CD4-positive, alpha-beta T cell (primary cell): ENCODE results near the gene RAMP2. TPM values are rescaled to one million over a fixed set of nuclear protein-coding genes. Genes with fewer than 3 reads are reported as not detected.

ENCODE experiments used
- ATAC-seq: fragments of 200-7000 bp; cut with Tn5 transposase; one replicate; pipeline ENCODE4 v1.10.0; 2022; ENCODE audit warnings: mild to moderate bottlenecking; ENCODE audit not compliant: poor library complexity
- CTCF ChIA-PET: fragments of 350-600 bp; sonication (Branson Sonifier 250); formaldehyde crosslinking; loops from one replicate; lab custom pipeline; 2021; ENCODE audit warnings: antibody characterized with exemption, inconsistent platforms; lab: Charles Lee
- POLR2A ChIA-PET: fragments of 350-600 bp; sonication (Branson Sonifier 250); formaldehyde crosslinking; loops from one replicate; lab custom pipeline; 2021; ENCODE audit warnings: antibody characterized with exemption, inconsistent platforms; lab: Charles Lee
- DNase-seq, 14 experiments: peaks; one replicate each; pipeline ENCODE4 v3.0.0-alpha.2; 2013 to 2020; ENCODE audit warnings: mixed read lengths in 2 of 14
- H3K27ac ChIP-seq, 2 donors: one replicate each; pipeline versions ENCODE4 v1.5.1 to v1.7.0; 2013; ENCODE audit warnings: low read length in 2 of 2, low read depth in 1 of 2, mild to moderate bottlenecking in 1 of 2
- H3K27me3 ChIP-seq, 2 experiments: 1 replicate in 1 of 2; 2 replicates in 1 of 2; pipeline versions ENCODE4 v1.6.1 to v1.7.0; 2013; ENCODE audit warnings: low read length in 2 of 2, control low read depth in 1 of 2, mild to moderate bottlenecking in 1 of 2, moderate library complexity in 1 of 2; ENCODE audit not compliant: insufficient read depth in 2 of 2, control insufficient read depth in 1 of 2
- H3K36me3 ChIP-seq: one replicate; pipeline ENCODE4 v1.6.1; 2013; ENCODE audit warnings: low read length, control low read depth; ENCODE audit not compliant: insufficient read depth
- H3K4me1 ChIP-seq: one replicate; pipeline ENCODE4 v1.6.1; 2013; ENCODE audit warnings: low read length, control low read depth; ENCODE audit not compliant: insufficient read depth
- H3K4me3 ChIP-seq: one replicate; pipeline ENCODE4 v1.5.1; 2013; ENCODE audit warnings: mild to moderate bottlenecking, low read length, moderate library complexity
- H3K9me3 ChIP-seq, 2 experiments: 1 replicate in 1 of 2; 2 replicates in 1 of 2; pipeline versions ENCODE4 v1.6.1 to v1.7.0; 2013; ENCODE audit warnings: low read length in 2 of 2, mild to moderate bottlenecking in 2 of 2, control low read depth in 1 of 2, moderate library complexity in 1 of 2; ENCODE audit not compliant: control insufficient read depth in 1 of 2, insufficient read depth in 1 of 2
- H3K27ac Mint-ChIP-seq: one replicate; pipeline ENCODE4 v1.8.0; 2020; ENCODE audit warnings: mixed read lengths
- H3K27me3 Mint-ChIP-seq: one replicate; pipeline ENCODE4 v1.8.0; 2021; ENCODE audit warnings: mixed read lengths
- H3K36me3 Mint-ChIP-seq: one replicate; pipeline ENCODE4 v1.8.0; 2021; ENCODE audit warnings: low read depth, mixed read lengths
- H3K4me1 Mint-ChIP-seq: one replicate; pipeline ENCODE4 v1.8.0; 2021; ENCODE audit warnings: low read depth, mixed read lengths
- H3K4me3 Mint-ChIP-seq: one replicate; pipeline ENCODE4 v1.8.0; 2020; ENCODE audit warnings: mild to moderate bottlenecking, mixed read lengths
- H3K9me3 Mint-ChIP-seq: one replicate; pipeline ENCODE4 v1.8.0; 2020; ENCODE audit warnings: mixed read lengths
- intact Hi-C, 2 experiments: fragments of 100-400 bp; cut with DNase I in 1 of 2; cut with micrococcal nuclease in 1 of 2; formaldehyde crosslinking; loops; one replicate each; pipeline versions ENCODE4 v1.15.1 to v1.9.0; 2023 to 2025; cut with DNase I, micrococcal nuclease
- total RNA-seq, 174 experiments: library from RNA in 2 of 174; stranded (reverse) in 2 of 174; gene quantifications; one replicate each; pipeline ENCODE4 v1.2.3 and lab custom pipeline; 2021 to 2026
- TF ChIP-seq, protein P1 (sequence below): fragments of 200-600 bp; IDR thresholded peaks from one replicate; pipeline ENCODE4 v1.8.0; 2022; ENCODE audit warnings: antibody characterized with exemption, mild to moderate bottlenecking

Gene RAMP2
- total RNA-seq, 2 experiments from 2014 or later, result not detected

DNA sequence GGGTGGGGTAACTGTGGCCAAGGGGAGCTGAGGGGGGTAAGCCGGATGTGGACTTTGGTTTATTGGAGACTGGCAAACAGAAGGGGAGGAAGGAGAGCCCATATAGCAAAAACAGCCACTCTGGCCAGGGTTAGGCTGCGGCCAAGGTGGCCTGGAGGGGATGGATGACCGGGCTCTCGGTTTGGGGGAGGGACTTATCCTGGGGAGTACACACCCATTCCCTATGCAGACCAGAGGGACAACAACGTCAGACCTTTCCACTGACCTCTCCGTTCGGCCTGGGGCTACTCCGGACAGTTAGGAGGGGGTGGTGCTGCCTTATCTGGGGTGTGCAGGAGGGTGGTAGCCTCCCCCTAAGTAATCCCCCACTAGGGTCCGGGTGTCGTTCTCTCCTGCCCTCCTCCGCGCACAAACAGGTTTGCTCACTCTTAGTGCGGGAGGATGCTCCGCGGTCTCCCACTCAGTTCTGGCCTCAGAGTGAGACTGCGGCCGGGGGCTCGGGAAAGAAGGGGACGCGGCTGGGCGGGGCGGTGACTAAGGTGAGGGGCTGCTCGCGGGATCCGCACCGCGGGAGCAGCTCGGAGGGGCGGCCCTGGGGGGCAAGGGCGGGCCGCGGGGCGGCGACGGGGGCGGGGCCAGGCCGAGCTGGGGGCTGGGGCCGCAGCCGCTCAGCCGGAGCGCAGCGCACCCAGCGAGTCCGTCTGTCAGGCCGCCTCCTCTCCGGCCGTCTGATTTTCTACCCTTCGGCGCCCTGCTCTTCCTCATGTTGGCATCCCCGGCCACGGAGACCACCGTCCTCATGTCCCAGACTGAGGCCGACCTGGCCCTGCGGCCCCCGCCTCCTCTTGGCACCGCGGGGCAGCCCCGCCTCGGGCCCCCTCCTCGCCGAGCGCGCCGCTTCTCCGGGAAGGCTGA is 19.2 kb downstream of the RAMP2 start, which contains the start of gene WNK4:
TSS of gene WNK4 (plus strand) at position 675 of the 915 bp plus-strand sequence. CDS start at position 764, 89 bp downstream.
- H3K27ac Mint-ChIP-seq, result no peak within 1 kb of the TSS
- ATAC-seq (no peak), DNase-seq (no peak)
- peaks cover 47% of the 10 kb centered on the region for H3K27me3 Mint-ChIP-seq
- H3K4me1 Mint-ChIP-seq, result peaks cover 36% of the 10 kb centered on the region
- H3K9me3 ChIP-seq, result peaks cover 0 to 25% of the 10 kb centered on the region in 2 experiments
- H3K36me3 ChIP-seq, result peaks cover 44% of the 10 kb centered on the region
- intact Hi-C loops, result no loop called here
- TF ChIP-seq, protein P1, sequence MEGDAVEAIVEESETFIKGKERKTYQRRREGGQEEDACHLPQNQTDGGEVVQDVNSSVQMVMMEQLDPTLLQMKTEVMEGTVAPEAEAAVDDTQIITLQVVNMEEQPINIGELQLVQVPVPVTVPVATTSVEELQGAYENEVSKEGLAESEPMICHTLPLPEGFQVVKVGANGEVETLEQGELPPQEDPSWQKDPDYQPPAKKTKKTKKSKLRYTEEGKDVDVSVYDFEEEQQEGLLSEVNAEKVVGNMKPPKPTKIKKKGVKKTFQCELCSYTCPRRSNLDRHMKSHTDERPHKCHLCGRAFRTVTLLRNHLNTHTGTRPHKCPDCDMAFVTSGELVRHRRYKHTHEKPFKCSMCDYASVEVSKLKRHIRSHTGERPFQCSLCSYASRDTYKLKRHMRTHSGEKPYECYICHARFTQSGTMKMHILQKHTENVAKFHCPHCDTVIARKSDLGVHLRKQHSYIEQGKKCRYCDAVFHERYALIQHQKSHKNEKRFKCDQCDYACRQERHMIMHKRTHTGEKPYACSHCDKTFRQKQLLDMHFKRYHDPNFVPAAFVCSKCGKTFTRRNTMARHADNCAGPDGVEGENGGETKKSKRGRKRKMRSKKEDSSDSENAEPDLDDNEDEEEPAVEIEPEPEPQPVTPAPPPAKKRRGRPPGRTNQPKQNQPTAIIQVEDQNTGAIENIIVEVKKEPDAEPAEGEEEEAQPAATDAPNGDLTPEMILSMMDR, result no peak
- H3K27me3 ChIP-seq, result peaks cover 47 to 51% of the 10 kb centered on the region in 2 experiments
- peaks cover 48% of the 10 kb centered on the region for H3K36me3 Mint-ChIP-seq
- peaks cover 28% of the 10 kb centered on the region for H3K4me1 ChIP-seq
- H3K27ac ChIP-seq, result no peak within 1 kb of the TSS
- no peak within 1 kb of the TSS for H3K4me3 Mint-ChIP-seq
- ChIA-PET CTCF (no interaction called here), POLR2A (interaction anchor here (1.2 to 2.0 kb wide), 2 partner anchors 18 to 19 kb away, joined by 4 to 5 read pairs; partner anchors contain the start of genes COA3 and RAMP2)
- H3K4me3 ChIP-seq, result no peak within 1 kb of the TSS
- no peaks in the 10 kb centered on the region for H3K9me3 Mint-ChIP-seq

DNA sequence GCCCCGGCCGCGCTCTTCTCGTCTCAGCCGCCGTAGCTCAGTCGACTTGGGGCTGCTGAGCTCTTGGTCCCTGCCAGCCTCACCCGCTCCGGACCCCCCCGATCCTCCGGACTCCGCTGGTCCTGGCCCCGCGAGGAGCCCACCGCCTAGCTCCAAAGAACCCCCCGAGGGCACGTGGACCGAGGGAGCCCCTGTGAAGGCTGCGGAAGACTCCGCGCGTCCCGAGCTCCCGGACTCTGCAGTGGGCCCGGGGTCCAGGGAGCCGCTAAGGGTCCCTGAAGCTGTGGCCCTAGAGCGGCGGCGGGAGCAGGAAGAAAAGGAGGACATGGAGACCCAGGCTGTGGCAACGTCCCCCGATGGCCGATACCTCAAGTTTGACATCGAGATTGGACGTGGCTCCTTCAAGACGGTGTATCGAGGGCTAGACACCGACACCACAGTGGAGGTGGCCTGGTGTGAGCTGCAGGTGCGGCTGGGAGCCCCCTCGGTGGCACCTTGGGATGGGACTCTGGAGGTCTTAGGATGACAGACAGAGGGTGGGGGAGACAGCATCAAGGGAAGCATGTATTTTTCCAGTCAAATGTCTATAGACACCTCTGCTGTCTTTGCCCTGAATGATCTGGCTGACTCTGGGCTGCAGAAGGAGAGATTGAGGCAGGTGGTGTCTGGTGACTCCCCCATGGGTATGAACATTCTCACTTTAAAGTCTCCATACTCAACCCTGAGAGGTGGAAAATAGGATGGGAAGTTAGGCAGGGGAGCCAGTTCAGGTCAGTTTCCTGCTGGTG is 20.0 kb downstream of the RAMP2 start:
- ChIA-PET POLR2A (interaction anchor here (1.2 to 2.0 kb wide), 2 partner anchors 17 to 20 kb away, joined by 4 to 5 read pairs; partner anchors contain the start of genes COA3 and RAMP2), CTCF (no interaction called here)
- Histone ChIP-seq H3K27me3 (peaks cover 56 to 60% of the 10 kb centered on the region in 2 experiments), H3K4me1 (peaks cover 30% of the 10 kb centered on the region), H3K27ac (no peak overlapping the region), H3K9me3 (peaks cover 0 to 27% of the 10 kb centered on the region in 2 experiments), H3K36me3 (peaks cover 35% of the 10 kb centered on the region), H3K4me3 (no peak overlapping the region)
- Mint-ChIP-seq H3K4me1 (peaks cover 36% of the 10 kb centered on the region), H3K4me3 (no peak overlapping the region), H3K27me3 (peaks cover 54% of the 10 kb centered on the region), H3K9me3 (no peaks in the 10 kb centered on the region), H3K36me3 (peaks cover 40% of the 10 kb centered on the region), H3K27ac (no peak overlapping the region)
- DNase-seq (no peak), ATAC-seq (no peak)
- TF ChIP-seq, protein P1, result no peak
- intact Hi-C loops, result no loop called here

DNA sequence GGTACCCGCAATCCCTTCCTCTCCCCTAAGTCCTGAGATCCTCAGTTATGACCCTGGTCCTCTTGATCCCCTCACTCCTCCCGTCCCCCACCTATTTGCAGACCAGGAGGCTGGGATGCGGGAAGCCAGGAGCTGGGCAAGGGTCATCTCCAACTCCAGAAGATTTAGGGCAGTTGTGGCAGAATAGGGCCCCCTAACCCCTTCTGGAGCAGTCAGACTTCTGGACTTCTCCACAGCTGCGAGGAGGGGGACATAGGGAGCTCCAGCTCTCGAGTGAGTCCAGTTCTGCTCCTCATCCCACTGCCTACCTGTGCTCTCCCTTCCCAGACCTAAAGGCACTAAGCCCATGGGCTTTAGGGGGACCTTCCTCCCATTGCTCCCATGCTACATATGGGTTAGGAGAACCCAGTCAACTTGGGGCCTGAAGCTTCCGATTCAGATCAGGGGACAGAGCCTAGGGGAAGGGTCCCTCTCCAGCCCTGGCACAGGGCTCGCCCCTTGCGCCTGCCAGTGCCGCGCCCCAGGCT is 20.7 kb downstream of the RAMP2 start:
- Histone ChIP-seq H3K27me3 (peaks cover 61 to 63% of the 10 kb centered on the region in 2 experiments), H3K4me1 (peaks cover 30% of the 10 kb centered on the region), H3K4me3 (no peak overlapping the region), H3K9me3 (peaks cover 0 to 27% of the 10 kb centered on the region in 2 experiments), H3K36me3 (peaks cover 30% of the 10 kb centered on the region), H3K27ac (no peak overlapping the region)
- no peak overlapping the region for H3K27ac Mint-ChIP-seq
- H3K4me3 Mint-ChIP-seq, result no peak overlapping the region
- H3K27me3 Mint-ChIP-seq, result peaks cover 59% of the 10 kb centered on the region
- ChIA-PET POLR2A (no interaction called here), CTCF (no interaction called here)
- no peaks in the 10 kb centered on the region for H3K9me3 Mint-ChIP-seq
- TF ChIP-seq, protein P1, result no peak
- H3K4me1 Mint-ChIP-seq, result peaks cover 36% of the 10 kb centered on the region
- no peak for ATAC-seq
- intact Hi-C loops, result no loop called here
- H3K36me3 Mint-ChIP-seq, result peaks cover 34% of the 10 kb centered on the region
- DNase-seq, result no peak
